Coronary artery (tissue), 2 donors: Measurements from ENCODE around the gene PRORP.

Source experiments
- DNase-seq: peaks from one replicate; pipeline ENCODE4 v3.0.0-alpha.2; 2017; ENCODE audit warnings: low spot score
- H3K27ac ChIP-seq, 2 donors: fragments of 200-600 bp; sonication (generic); one replicate each; pipeline ENCODE4 v1.5.1; 2016 to 2019
- H3K4me3 ChIP-seq: fragments of 200-600 bp; sonication (generic); 2 replicates; pipeline ENCODE4 v1.5.1; 2016; ENCODE audit warnings: mild to moderate bottlenecking, moderate library complexity
- CTCF ChIP-seq: fragments of 200-600 bp; sonication (generic); IDR thresholded peaks from one replicate; pipeline ENCODE4 v1.5.1; 2019; ENCODE audit warnings: antibody characterized with exemption

PRORP gene

GRCh38 chr14:35107866-35108265 is 14.5 kb upstream of the PRORP start:
- no peak for DNase-seq
- Histone ChIP-seq H3K27ac (no peak overlapping the region), H3K4me3 (no peak overlapping the region)
- no peak for TF ChIP-seq CTCF

- H3K27ac ChIP-seq: no peak overlapping the region
- H3K4me3 ChIP-seq: no peak overlapping the region
- TF ChIP-seq CTCF: no peak
- DNase-seq: no peak
Measured at GRCh38 chr14:35112641-35113040, 9.7 kb upstream of the PRORP start.

- DNase-seq: no peak
- Histone ChIP-seq H3K27ac (no peak overlapping the region), H3K4me3 (no peak overlapping the region)
- no peak for TF ChIP-seq CTCF
Measured at GRCh38 chr14:35113308-35113950, 8.9 kb upstream of the PRORP start.

GRCh38 chr14:35114036-35114435 is 8.3 kb upstream of the PRORP start:
- Histone ChIP-seq H3K4me3 (no peak overlapping the region), H3K27ac (no peak overlapping the region)
- DNase-seq: no peak
- no peak for TF ChIP-seq CTCF

- no peak for TF ChIP-seq CTCF
- H3K27ac ChIP-seq: no peak overlapping the region
- H3K4me3 ChIP-seq: no peak overlapping the region
Measured at GRCh38 chr14:35116242-35116641, 6.1 kb upstream of the PRORP start.

GRCh38 chr14:35117112-35117511 is 5.2 kb upstream of the PRORP start:
- no peak for DNase-seq
- no peak overlapping the region for H3K4me3 ChIP-seq
- H3K27ac ChIP-seq: no peak overlapping the region
- no peak for TF ChIP-seq CTCF

More at GRCh38 chr14:35116242-35116641, 6.1 kb upstream of the PRORP start:
- no peak for DNase-seq
